Activated CD4-positive, alpha-beta T cell treated with anti-CD3 and anti-CD28 coated beads, Interleukin-10, Interleukin-2, amounts not matched to agents 100 ng/mL and 50 ng/mL, durations not matched to agents 16 hours and 8 hours (primary cell): Measurements from ENCODE around the gene RNF112.

ENCODE experiments used
- DNase-seq: peaks from one replicate; pipeline ENCODE4 v3.0.0-alpha.2; 2020

The RNF112 gene

DNA sequence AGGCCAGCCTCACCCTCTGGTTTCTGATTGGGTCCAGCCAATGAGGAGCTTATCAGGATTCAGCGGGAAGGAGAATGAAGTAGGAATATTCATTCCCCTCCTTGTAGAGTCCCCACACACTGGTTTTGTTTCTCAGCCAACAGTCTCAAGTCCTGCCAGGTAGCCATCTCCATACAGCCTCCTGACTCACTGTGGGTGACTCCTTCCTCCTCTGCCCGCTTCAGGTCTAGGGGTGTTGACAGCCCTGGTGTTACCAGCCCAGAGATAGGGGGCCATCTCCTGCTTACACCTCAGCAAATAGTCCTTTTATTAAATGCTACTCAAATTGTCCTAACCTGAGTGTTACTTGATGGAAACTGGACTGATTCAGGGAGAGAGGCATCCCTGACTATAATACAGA is 20.1 kb upstream of the RNF112 start:
- no peak for DNase-seq

DNA sequence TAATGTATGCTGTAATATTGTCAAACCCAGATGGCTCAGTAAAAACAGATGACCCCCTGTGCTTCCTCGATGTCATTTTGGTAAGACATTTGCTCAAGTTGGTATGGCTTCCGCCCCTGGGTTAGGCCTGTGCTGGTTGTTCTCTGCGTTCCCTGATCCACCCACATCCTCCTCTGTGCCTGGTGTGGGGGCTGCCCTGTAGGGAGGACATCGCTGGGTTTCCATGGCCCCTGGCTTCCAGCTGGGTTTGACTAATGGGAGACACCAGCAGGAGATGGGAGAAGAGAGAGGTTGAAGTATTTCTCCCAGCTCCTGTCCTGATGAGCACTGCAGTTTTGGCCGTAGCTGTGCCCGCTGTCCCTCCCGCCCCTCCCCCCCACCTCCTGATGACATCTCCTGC is 19.6 kb upstream of the RNF112 start:
- no peak for DNase-seq

DNA sequence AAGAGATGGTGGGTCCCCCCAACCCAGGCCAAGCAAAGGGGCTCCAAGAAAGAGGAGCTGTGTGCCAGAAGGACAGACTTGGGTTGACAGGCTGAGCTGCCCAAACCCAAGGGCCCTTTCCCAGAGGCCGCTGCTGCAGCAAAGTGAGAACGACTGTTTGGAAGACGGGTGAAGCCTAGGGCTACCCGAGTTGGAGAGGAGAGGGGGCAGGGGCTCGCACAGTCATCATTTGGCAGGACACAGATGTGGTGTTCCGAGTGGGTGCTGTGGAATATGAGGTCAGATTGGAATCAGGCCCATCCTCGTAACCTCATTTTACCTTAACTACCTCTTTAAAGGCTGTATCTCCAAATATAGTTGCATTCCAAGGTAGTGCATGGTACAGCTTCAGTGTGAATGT is 18.7 kb upstream of the RNF112 start:
- DNase-seq: no peak

DNA sequence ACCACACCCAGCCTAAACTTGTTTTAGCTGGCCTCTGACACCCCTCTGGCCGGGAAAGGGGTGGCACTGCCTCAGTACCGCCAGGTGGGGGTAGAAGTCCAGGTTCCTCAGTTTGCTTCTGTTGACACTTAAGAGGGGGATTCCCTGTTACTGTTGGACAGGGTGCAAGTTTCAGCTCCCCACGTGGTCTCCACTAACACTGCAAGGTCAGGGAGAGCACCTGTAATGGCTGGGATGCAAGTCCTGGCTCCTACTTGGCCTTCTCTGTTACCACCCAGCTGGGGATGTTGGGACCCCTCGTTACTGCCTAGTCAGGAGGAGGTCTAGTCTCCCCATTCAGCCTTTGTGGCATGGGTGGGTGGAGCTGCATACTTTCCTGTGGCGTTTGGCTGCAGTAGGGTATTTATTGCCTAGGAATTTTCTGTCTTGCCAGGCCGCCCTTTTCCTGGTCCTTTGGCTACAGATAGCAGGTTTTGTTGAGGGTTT is 13.4 kb upstream of the RNF112 start:
- DNase-seq: no peak

DNA sequence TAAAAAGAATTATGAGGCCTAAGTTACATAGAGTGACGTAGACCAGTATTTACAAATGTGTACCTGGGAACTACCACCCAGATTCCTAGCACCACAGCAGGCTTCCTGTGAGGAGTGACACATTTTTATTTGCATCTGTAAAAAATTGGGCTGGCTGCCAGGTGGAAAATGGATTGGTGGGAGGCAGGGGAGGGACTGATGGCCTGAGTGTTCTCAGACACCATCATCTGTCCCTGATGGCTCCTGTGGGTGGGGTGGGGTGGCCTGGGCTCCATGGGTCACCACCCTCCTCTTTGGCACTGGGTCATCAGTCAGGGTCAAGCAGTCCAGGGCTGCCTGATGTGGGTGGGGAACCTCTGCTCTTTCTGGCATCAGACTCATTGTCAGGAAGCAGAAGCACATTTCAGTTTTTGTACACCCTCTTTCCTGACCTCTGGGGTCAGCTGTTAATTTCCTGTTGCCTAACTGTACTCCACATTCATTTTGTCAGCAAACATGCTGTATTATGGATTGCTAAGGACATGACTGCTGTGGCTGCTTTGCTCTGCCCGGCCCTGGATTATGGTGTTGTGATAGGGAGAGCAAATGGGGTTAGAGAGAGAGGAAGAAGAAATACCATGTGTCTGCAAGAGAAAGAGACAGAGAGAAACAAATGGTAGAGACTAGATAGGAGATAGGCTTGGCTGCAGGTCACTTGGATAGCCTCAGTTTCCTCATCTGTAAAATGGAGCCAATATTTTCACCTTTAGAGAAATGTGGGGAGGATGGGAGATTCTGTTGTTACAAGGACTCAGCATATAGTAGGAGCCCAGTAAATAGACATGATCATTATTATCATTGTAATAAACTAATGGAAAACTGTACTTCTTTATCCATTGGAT is 12.5 kb upstream of the RNF112 start:
- no peak for DNase-seq

DNA sequence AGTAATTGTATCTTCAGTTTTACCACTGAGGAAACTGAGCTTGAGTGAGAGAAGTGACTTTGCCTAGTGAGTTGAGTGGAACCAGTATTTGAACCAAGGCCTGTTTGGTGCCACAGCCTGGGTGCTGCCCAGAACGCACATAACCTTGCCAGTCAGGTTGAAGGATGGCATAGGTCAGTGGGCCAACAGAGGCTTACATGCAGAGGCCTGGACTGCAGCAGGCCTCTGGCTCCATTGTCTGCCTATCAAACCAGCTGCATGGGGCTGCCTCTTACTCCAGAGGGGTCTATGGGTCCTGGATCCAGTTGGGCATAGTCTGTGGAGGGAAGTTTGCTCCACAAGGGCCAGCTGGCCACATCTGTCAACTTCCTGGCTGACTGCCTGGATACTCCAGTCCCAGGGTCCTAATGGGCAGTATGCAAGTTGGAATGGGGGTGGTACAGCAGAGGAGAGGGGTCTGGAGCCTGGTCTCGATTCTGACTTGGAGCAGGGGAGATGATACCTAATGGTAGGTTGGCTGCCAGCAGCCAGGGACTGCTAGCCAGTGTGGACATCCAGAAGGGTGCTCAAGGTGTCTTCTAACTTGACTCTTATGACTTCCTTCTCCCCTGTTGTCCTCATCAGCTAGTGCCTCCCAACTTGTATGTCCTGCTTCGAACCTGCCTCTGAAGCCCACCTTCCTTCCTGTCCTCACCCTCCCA is 11.1 kb upstream of the RNF112 start:
- no peak for DNase-seq

DNA sequence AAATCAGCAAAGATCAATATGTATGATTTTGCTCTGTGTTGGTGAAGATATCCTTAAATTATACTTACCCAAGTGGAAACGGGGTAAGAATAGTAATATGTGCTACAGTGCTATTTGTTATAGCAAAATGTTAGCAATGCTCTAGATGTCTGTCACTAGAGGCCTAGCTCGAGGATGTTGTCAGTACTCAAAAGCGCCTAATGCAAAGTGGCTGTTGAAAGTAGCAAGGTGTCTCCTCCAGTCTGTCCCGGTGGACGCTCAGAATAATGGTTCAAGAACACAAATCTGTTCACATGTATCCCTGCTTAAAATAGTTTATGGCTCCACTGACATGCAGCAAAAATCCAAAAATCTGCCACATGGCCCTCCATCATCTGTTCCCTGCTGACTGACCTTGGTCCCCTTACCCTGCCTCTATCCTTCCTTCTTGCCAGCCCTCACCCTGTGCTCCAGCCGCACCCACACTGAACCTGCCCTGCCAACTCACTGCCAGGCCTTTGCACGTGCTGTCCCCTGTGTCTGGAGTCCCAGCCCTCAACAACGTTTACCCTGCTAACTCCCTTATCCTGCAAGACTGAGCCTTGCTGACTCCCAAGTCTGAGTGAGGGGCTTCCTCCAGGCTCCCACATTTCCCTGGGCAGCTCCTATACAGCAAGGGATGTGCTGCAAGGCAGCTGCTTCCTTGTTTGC is 9.6 kb upstream of the RNF112 start:
- no peak for DNase-seq

DNA sequence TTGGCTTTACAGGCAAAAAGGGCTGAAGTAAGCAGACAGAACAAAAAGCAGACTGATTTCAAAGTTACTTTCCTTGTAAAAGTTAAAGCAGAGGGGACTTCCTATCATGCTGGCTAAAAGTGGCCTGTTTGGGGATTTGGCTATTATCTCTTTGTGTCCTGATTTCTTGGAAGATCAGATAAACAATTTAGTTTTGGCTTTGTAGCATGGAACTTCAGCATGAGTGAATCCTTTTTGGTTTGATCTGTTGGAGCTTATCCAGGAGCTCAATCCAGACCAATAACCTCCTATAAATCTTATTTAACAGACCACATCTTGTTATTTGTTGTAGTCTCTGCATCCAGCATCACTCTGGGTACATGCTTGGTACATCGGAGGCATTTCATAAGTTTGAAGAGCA is 8.9 kb upstream of the RNF112 start:
- no peak for DNase-seq

DNA sequence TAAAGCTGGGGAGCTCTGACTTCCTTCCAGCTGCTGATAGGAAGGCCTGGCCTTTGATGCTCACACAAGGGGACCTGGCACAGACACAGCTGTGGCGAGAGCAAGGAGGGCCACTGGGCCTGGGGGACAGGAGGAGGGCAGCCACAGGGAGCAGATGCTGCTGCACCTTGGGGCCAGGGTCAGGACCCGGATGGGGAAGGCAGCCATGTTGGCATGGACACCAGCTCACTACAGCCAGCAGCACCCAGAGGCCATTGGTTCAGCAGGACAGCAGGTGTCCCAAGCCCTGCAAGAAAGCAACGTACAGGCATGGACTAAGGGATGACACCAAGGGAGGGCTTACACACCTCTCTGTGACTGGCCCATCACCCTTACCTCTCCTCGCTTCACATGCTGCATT is 8.0 kb upstream of the RNF112 start:
- no peak for DNase-seq

DNA sequence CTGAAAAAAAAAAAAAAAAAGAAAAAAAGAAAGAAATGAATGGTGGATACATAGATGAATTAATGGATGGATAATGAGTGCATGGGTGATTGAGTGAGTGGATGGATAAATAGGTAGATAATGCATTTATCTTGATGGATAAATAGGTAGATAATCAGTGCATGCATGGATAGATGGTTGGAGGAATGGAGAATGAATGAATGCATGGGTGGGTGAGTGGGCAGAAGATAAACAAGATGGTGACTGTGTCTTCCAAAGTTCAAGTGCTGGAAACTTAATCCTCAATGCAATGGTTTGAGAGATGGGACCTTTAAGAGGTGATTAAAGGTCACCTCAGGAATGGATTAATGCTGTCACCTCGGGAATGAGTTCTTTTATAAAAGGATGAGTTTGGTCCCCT is 6.8 kb upstream of the RNF112 start:
- DNase-seq: no peak

DNA sequence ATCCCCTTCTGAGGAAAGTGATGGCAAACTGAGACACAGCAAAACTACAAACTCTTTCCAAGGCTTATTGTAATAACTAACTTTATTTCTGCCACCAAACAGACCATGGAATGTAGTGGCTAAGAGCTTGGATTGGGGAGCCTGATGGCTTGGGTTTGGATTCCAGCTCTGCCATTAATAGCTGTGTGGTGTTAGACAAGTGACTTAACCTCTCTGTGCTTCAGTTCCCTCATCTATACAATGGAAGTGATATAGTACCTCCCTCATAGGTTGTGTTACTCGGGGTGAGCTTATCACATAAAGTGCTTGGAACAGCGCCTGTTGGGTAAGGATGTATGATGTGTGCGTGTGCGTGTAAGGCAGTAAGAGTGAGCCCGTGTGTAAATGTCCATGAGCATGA is 5.9 kb upstream of the RNF112 start:
- DNase-seq: no peak

DNA sequence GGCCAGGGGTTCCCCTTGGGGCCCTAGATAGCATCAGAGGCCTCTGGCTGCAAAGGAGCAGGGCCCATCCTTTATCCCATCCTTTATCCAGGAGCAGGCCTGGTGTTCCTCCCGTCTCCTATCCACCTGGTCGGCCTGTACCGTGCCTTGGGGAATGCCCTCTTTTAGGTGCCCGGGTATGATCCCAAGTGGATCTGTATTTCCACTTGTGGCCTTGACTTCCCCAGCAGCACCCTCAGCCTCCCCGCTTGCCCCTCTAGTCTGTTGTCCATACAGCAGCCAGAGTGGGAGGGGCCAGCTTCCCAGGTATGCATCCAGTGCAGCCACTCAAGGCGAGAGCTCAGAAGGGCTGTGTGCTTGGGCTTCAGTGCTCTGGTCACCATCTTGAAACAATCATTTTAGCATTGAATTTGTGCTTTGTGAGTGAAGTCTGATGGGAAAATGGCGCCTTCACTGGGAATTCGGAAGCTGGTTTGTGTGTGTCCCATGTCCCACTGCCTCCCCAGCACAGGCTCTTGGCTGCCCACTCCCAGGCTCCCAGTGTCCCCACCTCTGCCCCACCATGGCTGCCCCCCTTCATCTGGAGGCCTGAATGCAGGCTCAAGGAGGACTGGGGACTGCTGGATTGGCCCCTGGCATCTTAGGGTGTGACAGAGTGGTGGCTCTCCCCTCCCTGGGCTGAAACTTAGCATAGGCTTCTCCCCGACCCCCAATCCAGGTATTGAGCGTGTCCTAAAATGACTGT is 3.3 kb upstream of the RNF112 start:
- no peak for DNase-seq

DNA sequence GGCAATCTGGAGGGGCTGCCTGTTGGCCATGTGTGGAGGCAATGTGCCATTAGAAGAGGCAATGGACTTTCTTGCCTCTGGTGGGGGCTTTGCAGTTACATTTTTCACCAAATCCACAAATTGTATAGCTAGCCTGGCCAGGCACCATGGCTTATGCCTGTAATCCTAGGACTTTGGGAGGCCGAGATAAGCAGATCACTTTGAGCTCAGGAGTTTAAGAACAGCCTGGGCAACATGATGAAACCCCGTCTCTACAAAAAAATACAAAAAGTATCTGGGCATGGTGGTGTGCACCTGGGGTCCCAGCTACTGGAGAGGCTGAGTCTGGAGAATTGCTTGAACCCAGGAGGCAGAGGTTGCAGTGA is 2.7 kb upstream of the RNF112 start:
- DNase-seq: no peak

DNA sequence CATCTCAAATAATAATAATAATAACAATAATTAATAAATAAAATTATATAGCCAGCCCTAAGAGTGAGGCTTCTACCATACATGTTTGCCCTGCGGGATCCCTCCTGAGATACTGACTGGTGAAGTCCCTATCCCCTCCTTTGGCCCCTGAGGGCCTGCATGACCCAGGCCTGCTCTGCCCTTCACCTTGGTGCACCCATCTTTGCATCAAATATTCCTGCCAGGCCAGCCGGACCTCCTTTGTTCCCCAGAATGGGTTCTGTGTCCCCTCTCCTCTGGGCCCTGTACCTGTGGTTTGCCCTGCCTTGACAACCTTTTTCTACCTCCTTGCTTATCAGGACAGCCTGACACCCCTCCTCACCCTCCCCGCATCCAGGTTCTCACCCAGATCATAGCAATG is 2.0 kb upstream of the RNF112 start:
- no peak for DNase-seq

DNA sequence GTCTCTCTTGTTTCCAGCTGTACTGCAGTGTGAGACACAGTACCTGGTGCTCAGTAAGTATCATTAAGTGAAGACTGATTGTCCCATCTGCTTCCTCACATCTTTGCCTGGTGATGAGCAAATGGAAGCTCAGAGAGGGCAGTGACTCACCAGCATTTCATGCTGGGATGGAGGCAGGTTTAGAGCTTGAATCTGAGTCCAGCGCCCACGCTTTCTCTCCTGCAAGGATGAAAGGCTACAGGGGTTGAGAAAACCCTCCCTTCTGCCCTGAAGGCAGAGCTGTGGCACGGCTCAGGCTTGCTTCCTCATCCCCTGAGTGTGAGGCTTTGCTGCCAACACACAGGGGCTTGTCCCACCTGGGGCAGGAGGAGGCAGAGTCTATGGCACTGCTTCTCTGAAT is 1.5 kb upstream of the RNF112 start:
- DNase-seq: no peak

DNA sequence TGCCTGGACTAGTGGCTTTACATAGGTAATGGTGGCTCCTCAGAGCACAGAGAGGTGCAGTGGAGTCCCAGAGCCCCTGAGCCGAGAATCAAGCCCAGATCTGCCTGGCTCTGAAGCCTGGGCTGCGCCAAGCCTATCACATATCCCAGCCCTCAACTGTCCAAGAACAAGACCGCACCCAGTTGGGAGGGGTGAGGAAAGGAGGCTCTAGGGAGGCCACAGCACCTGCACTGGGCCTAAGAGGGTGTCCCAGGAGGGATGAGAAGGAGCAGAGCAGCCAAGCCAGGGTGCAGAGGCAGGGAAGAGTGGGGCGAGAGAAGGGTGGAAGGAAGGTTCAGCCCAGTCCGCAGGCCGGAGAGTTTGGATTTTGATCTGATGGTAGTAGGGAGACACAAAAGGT is 941 bp upstream of the RNF112 start:
- no peak for DNase-seq

DNA sequence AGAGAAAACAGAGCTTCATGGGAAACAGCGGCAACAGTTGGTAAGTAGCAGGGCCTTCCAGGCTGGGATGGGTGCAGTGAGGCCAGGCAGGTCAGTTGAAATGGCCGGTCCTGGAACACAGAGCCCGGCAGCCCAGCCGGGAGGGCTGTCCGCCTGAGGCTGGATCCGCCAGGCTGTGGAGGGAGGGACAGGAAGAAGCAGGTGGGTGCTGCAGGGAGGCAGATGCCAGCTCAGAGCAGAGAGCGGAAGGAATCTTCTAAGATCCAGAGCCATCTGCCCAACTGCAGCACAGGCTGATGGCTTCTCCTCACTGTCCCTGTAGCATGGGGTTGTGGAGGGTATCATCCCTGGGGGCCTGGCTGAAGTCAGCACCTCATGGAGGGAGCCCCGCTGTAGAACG is 599 bp downstream of the RNF112 start:
- DNase-seq: no peak

DNA sequence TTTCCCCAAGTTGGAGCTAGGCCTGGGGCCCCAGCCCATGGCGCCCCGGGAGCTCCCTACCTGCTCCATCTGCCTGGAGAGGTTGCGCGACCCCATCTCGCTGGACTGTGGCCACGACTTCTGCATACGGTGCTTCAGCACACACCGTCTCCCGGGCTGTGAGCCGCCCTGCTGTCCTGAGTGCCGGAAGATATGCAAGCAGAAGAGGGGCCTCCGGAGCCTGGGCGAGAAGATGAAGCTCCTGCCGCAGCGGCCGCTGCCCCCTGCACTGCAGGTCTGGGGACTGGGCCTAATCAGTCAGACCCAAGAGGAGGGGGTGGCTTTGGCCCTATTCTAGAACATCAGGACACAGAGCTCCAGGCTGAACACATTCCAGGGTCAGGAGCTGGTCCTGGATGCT is 1.5 kb downstream of the RNF112 start:
- DNase-seq: no peak

DNA sequence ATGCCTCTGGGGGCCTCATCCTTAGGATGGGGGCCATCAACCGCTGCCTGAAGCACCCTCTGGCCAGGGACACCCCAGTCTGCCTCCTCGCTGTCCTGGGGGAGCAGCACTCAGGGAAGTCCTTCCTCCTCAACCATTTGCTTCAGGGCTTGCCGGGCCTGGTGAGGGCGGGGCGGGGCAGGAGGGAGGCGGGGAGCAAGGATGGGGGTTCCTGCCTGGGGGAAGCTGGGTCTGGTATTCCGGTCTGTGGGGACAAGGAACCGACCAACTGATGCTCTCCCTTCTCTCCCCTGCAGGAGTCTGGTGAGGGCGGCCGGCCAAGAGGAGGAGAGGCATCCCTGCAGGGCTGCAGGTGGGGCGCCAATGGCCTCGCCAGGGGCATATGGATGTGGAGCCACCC is 2.0 kb downstream of the RNF112 start:
- no peak for DNase-seq

DNA sequence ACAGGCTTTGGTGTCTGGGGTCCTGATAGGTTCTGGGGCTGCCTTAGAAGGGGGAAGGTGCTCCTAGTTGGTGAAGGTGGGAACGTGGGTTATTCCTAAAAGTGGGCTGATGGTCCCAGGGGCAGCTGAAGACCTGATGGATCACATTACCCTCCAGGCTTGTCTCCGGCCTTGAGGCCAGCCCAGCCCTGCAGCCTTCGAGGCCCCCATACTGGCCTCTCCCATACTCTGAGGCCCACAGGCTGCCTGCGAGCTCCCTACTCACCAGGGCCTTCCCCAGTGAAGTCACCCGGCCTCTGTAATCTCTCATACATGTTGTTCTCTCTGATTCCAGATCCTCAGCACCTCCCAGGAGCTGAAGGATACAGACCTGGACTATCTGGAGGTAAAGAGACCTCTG is 2.7 kb downstream of the RNF112 start:
- DNase-seq: no peak

DNA sequence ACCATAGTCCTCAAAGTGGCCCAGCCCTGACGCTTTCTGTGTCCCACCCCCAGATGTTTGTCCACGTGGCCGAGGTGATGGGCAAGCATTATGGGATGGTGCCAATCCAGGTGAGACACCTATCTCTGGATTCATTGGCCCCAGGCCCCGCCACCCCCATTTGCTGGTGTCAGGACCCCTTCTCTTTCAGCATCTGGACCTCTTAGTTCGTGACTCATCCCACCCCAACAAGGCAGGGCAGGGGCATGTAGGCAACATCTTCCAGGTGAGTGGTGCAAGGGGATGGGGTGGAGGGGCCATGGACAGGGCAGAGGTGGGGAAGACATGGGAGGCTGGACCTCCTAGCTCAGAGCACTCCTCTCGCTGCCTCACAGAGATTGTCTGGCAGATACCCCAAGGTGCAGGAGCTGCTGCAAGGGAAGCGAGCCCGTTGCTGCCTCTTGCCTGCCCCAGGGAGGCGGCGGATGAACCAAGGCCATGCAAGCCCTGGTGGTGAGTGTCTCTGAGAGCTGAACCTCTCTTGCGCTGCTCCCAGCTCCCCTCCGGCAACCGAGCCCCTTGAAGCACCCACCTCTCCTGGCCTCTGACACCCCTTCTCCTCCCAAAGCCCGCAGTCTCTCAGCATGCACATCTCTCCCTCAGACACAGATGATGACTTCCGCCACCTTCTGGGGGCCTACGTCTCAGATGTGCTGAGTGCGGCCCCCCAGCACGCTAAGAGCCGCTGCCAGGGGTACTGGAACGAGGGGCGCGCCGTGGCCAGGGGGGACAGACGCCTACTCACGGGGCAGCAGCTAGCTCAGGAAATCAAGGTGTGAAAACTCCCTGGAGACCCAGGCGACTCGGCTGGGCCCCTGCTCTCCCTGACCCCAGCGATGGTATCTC is 3.6 kb downstream of the RNF112 start:
- DNase-seq: no peak

DNA sequence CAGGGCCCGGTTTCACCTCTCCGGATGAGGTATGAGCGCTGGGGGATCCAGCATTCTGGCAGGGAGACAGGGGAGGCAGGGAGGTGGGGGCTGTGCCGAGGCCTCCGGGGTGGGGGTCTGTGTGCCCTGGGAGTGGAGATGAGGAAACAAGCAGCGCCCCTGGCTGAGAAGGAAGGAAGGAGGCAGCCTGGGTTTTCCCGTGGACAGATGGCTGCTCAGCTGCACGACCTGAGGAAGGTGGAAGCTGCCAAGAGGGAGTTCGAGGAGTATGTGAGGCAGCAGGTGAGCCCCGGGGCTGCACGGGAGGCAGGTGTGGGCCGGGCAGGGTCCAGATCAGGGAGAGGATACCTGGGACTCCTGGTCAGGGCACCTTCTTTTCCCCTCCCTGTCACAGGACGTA is 4.3 kb downstream of the RNF112 start:
- DNase-seq: no peak
